HepG2 (cell line): ENCODE measurements around the gene TGFA. TPM values are rescaled to one million over a fixed set of nuclear protein-coding genes. Genes with fewer than 3 reads are reported as not detected.

Experiments used
- ATAC-seq: fragments of 200-7000 bp; cut with Tn5 transposase; 3 replicates; pipeline ENCODE4 v1.9.1; 2020; ENCODE audit warnings: mild to moderate bottlenecking, moderate library complexity
- BruUV-seq: library from RNA; stranded (reverse); fragments of 400-500 nt; replicated peaks from 2 replicates; lab custom pipeline; 2021; lab: Mats Ljungman, UMichigan
- CTCF ChIA-PET: fragments of 300-600 bp; formaldehyde crosslinking; extraction: SDS; loops from one replicate; lab custom pipeline; 2021; ENCODE audit warnings: low total read pairs, inconsistent platforms, low intra/inter-chr PET ratio; lab: Yijun Ruan, JAX
- POLR2A ChIA-PET: fragments of 350-600 bp; sonication (Branson Sonifier 250); formaldehyde crosslinking; loops from one replicate; lab custom pipeline; 2020; ENCODE audit warnings: antibody characterized with exemption, inconsistent platforms; lab: Yijun Ruan, JAX
- DNase-seq: peaks from one replicate; pipeline ENCODE4 v3.0.0-alpha.2; 2015; ENCODE audit warnings: low spot score
- FAIRE-seq: peaks from 3 replicates; lab custom pipeline; 2011; peaks lifted over from hg19 to GRCh38; lab: Jason Lieb, UNC
- H2AFZ ChIP-seq: one replicate; pipeline ENCODE4 v1.6.1; 2011; ENCODE audit warnings: low read length, inconsistent platforms
- H3K27ac ChIP-seq: fragments of 300-600 bp; 3 replicates; pipeline ENCODE4 v1.8.0; 2011; ENCODE audit warnings: mixed run types, mild to moderate bottlenecking, mixed read lengths, low read length, inconsistent platforms; ENCODE audit not compliant: insufficient read depth; ENCODE audit errors: extremely low read length
- H3K27me3 ChIP-seq, 2 experiments: fragments of 200-600 bp in 1 of 2; 2 replicates in 1 of 2; 3 replicates in 1 of 2; pipeline versions ENCODE4 v1.6.0 to v1.8.0; 2011; ENCODE audit warnings: low read length in 2 of 2, mild to moderate bottlenecking in 2 of 2, moderate library complexity in 2 of 2, inconsistent platforms in 1 of 2; ENCODE audit not compliant: insufficient read depth in 2 of 2, control insufficient read depth in 1 of 2
- H3K36me3 ChIP-seq, 2 experiments: fragments of 200-600 bp in 1 of 2; replicated peaks in 1 of 2; 2 replicates in 1 of 2; 3 replicates in 1 of 2; pipeline versions ENCODE4 v1.5.1 to v1.8.0; 2011; ENCODE audit warnings: low read length in 2 of 2, inconsistent platforms in 1 of 2; ENCODE audit not compliant: insufficient read depth in 2 of 2, control insufficient read depth in 1 of 2
- H3K4me1 ChIP-seq: 2 replicates; pipeline ENCODE4 v1.5.1; 2012; ENCODE audit warnings: low read length, inconsistent platforms; ENCODE audit not compliant: insufficient read depth
- H3K4me2 ChIP-seq: 2 replicates; pipeline ENCODE4 v1.6.0; 2011; ENCODE audit warnings: low read depth, low read length, inconsistent platforms
- H3K4me3 ChIP-seq, 3 experiments: fragments of 200-600 bp in 1 of 3; sonication (generic), shearing (Covaris generic) in 1 of 3; replicated peaks in 1 of 3; 2 replicates each; pipeline ENCODE4 v1.5.1; 2011 to 2016; ENCODE audit warnings: low read length in 3 of 3, inconsistent platforms in 2 of 3, low read depth in 2 of 3, mild to moderate bottlenecking in 2 of 3, control low read depth in 1 of 3, mixed read lengths in 1 of 3; ENCODE audit not compliant: insufficient read depth in 1 of 3
- H3K79me2 ChIP-seq: one replicate; pipeline ENCODE4 v1.6.1; 2011; ENCODE audit warnings: low read length, inconsistent platforms; ENCODE audit not compliant: insufficient read depth
- H3K9ac ChIP-seq: 2 replicates; pipeline ENCODE4 v1.6.0; 2011; ENCODE audit warnings: mild to moderate bottlenecking, low read depth, low read length, inconsistent platforms; ENCODE audit not compliant: insufficient read depth
- H3K9me3 ChIP-seq: 2 replicates; pipeline ENCODE4 v1.5.1; 2012; ENCODE audit warnings: mild to moderate bottlenecking, low read length
- H4K20me1 ChIP-seq: 2 replicates; pipeline ENCODE4 v1.6.0; 2011; ENCODE audit warnings: inconsistent platforms, mild to moderate bottlenecking, low read length, moderate library complexity; ENCODE audit not compliant: insufficient read depth
- E2F2 ChIP-seq: sonication (generic); formaldehyde crosslinking; IDR thresholded peaks from 2 replicates; pipeline ENCODE4 v1.4.0; 2020; ENCODE audit warnings: missing genetic modification reagents, borderline replicate concordance
- ELK4 ChIP-seq: sonication (generic); formaldehyde crosslinking; IDR thresholded peaks from 2 replicates; pipeline ENCODE4 v1.9.0; 2021; ENCODE audit warnings: missing genetic modification reagents, borderline replicate concordance
- ESRRA ChIP-seq: sonication (generic); formaldehyde crosslinking; IDR thresholded peaks from 2 replicates; pipeline ENCODE4 v1.5.1; 2020; ENCODE audit warnings: mild to moderate bottlenecking, low read depth, missing genetic modification reagents
- GATAD2A ChIP-seq: IDR thresholded peaks from 2 replicates; pipeline ENCODE4 v1.6.1; 2016
- LCORL ChIP-seq, 2 experiments: fragments of 450-650 bp in 1 of 2; sonication (generic) in 1 of 2; formaldehyde crosslinking in 1 of 2; IDR thresholded peaks; 2 replicates each; pipeline versions ENCODE4 v1.5.0 to v1.6.1; 2017 to 2020; ENCODE audit warnings: antibody characterized with exemption in 1 of 2, missing genetic modification reagents in 1 of 2
- NFE2L2 ChIP-seq: fragments of 150-350 bp; IDR thresholded peaks from 2 replicates; pipeline ENCODE4 v1.6.1; 2014; ENCODE audit warnings: low read length
- SOX13 ChIP-seq, 3 experiments: fragments of 450-650 bp in 1 of 3; sonication (generic) in 1 of 3; formaldehyde crosslinking in 1 of 3; IDR thresholded peaks in 2 of 3; conservative IDR thresholded peaks in 1 of 3; 2 replicates each; pipeline versions ENCODE4 v1.5.0 to v1.6.1; 2016 to 2020; ENCODE audit warnings: antibody characterized with exemption in 1 of 3, mild to moderate bottlenecking in 1 of 3, missing compliant biosample characterization in 1 of 3, missing genetic modification reagents in 1 of 3, moderate library complexity in 1 of 3
- SOX6 ChIP-seq, 2 experiments: fragments of 450-650 bp in 1 of 2; sonication (generic) in 1 of 2; formaldehyde crosslinking in 1 of 2; IDR thresholded peaks; 2 replicates each; pipeline versions ENCODE4 v1.4.0 to v1.6.1; 2017 to 2020; ENCODE audit warnings: antibody characterized with exemption in 1 of 2, mild to moderate bottlenecking in 1 of 2, missing genetic modification reagents in 1 of 2
- SP5 ChIP-seq: IDR thresholded peaks from 2 replicates; pipeline ENCODE4 v1.6.1; 2016; ENCODE audit warnings: low read depth, borderline replicate concordance
- SRF ChIP-seq: IDR thresholded peaks from 2 replicates; pipeline ENCODE4 v1.6.1; 2011; ENCODE audit warnings: mild to moderate bottlenecking, low read depth, low read length, moderate library complexity
- ZBTB3 ChIP-seq: sonication (generic); formaldehyde crosslinking; IDR thresholded peaks from 2 replicates; pipeline ENCODE4 v1.4.0; 2020; ENCODE audit warnings: low read depth, mild to moderate bottlenecking, moderate library complexity, missing genetic modification reagents, borderline replicate concordance
- ZNF343 ChIP-seq: sonication (generic); formaldehyde crosslinking; IDR thresholded peaks from 2 replicates; pipeline ENCODE4 v1.4.0; 2020; ENCODE audit warnings: mild to moderate bottlenecking, missing genetic modification reagents
- ZNF513 ChIP-seq: sonication (generic); formaldehyde crosslinking; conservative IDR thresholded peaks from 2 replicates; pipeline ENCODE4 v1.5.0; 2020; ENCODE audit warnings: missing genetic modification reagents
- WGBS: methylation state at CpG from one replicate; pipeline ENCODE4 v1.1.6; 2017; ENCODE audit warnings: low lambda C conversion rate; 5-methylcytosine and 5-hydroxymethylcytosine counted together
- in situ Hi-C: cut with HindIII; loops from 2 replicates; pipeline ENCODE4 v1.10.0; 2017; ENCODE audit warnings: low pct_unique_long_range_greater_than_20kb; ENCODE audit not compliant: extremely low pct_ligation_motif_present
- intact Hi-C: fragments of 100-400 bp; cut with micrococcal nuclease; formaldehyde crosslinking; loops from one replicate; pipeline ENCODE4 v1.10.0; 2022; ENCODE audit not compliant: unreplicated experiment
- polyA plus RNA-seq, 8 experiments: library from polyadenylated mRNA; depleted of rRNA in 3 of 8; stranded (reverse) in 7 of 8; unstranded in 1 of 8; fragments of >200 nt; fragmentation: Illumina TruSeq in 4 of 8; extraction: Trizol in 4 of 8; gene quantifications; 2 replicates each; pipeline versions ENCODE4 v1.2.1 to v1.2.3, GENCODE V29; 2011 to 2016; ENCODE audit warnings: low read depth in 4 of 8, missing spikeins in 1 of 8, mixed read lengths in 1 of 8; ENCODE audit not compliant: insufficient read depth in 1 of 8
- total RNA-seq, 5 experiments: library from RNA; depleted of rRNA; stranded (reverse); fragments of >200 nt; fragmentation: Illumina TruSeq; extraction: Trizol; gene quantifications; 2 replicates each; pipeline ENCODE4 v1.2.3, GENCODE V29; 2016; ENCODE audit warnings: low read depth in 1 of 5
- TF ChIP-seq, protein P1 (sequence below): sonication (generic); formaldehyde crosslinking; IDR thresholded peaks from 2 replicates; pipeline ENCODE4 v1.8.0; 2023; ENCODE audit warnings: mild to moderate bottlenecking, missing genetic modification reagents
- TF ChIP-seq, protein P2 (sequence below): sonication (generic); formaldehyde crosslinking; IDR thresholded peaks from 2 replicates; pipeline ENCODE4 v1.4.0; 2020; ENCODE audit warnings: missing genetic modification reagents

TGFA gene
- total and polyA plus RNA-seq, 2 of the 13 experiments (the other 11 are each of a cell fraction or from before 2014, with no cell fraction given), result 7.8 to 15.3 TPM

DNA sequence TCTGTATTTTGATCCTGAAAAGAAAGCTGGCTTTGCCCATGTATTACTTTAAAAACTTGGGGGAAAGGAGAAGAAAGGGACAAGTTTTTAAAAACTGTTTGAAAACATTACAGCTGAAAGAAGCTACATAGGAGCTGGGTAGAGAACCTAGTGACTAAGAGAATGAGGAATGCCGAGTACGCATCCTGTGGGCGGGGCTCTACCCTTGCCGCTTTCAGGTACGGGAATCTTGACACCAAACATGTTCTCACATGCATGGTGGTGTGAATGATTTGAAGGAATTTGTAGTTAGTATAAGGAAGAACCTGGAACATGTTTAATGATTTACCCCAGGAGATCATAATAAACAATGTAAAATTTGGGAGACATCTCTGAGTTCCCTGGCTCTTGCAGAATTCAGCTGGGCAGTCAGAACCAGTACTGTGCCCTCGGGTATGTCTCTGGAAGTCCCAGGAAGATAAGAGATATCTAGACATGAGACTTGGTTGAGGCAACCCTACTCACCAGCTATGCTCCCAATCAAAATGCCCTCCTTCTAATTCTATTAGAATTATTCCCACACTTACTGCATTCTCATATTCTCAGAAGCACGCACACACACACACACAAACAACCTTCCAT lies 16.5 kb upstream of the TGFA start:
- peak; percentile 48 for ATAC-seq
- peak overlapping the region; percentile 54 for H2AFZ ChIP-seq
- H3K4me2 ChIP-seq, result peak overlapping the region; percentile 48
- no peak overlapping the region for H3K4me3 ChIP-seq
- POLR2A ChIA-PET, result interaction anchor here (2.5 kb wide), 2 partner anchors 12 to 15 kb away, joined by 8 to 20 read pairs; no protein-coding TSS in a partner anchor
- H3K79me2 ChIP-seq, result no peaks in the 10 kb centered on the region
- BruUV-seq, result no TSS peak
- CTCF ChIA-PET, result no interaction called here
- in situ Hi-C loops (no loop called here), intact Hi-C loops (no loop called here)
- no peak overlapping the region for H3K9ac ChIP-seq
- H3K9me3 ChIP-seq, result no peaks in the 10 kb centered on the region
- FAIRE-seq, result no peak
- H3K36me3 ChIP-seq, result no peaks in the 10 kb centered on the region
- peaks cover 53% of the 10 kb centered on the region for H3K4me1 ChIP-seq
- peak; percentile 65 for DNase-seq
- H3K27me3 ChIP-seq, result 0 out of 5 replicates have a peak, but pooled peaks cover 0 to 4% of the 10 kb centered on the region in 2 experiments
- H3K27ac ChIP-seq, result no peak overlapping the region
- 12% methylated on average over 7 of the region's 7 CpGs for WGBS
- H4K20me1 ChIP-seq, result no peaks in the 10 kb centered on the region
- no peak for TF ChIP-seq ESRRA (CRISPR knock-in tag)
- no peak for TF ChIP-seq ZNF513 (CRISPR knock-in tag)
- TF ChIP-seq, protein P1, sequence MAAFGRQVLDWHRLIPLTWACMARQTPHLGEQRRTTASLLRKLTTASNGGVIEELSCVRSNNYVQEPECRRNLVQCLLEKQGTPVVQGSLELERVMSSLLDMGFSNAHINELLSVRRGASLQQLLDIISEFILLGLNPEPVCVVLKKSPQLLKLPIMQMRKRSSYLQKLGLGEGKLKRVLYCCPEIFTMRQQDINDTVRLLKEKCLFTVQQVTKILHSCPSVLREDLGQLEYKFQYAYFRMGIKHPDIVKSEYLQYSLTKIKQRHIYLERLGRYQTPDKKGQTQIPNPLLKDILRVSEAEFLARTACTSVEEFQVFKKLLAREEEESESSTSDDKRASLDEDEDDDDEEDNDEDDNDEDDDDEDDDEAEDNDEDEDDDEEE, result no peak
- no peak for TF ChIP-seq ELK4 (CRISPR knock-in tag)
- TF ChIP-seq SP5 (CRISPR knock-in tag), result peak; percentile 74; the same call in 1 of the 2 replicates
- TF ChIP-seq ZBTB3 (CRISPR knock-in tag), result 0 out of 2 replicates have a peak, but pooled peaks have one; percentile 29
- no peak for TF ChIP-seq SOX13 (IDR thresholded peaks at IDR 0.05)
- TF ChIP-seq SOX13 (CRISPR knock-in tag; conservative IDR thresholded peaks at IDR 0.05 in 1 of 2, IDR thresholded peaks at IDR 0.05 in 1 of 2), result peak in 1 of 2 experiments; percentile 18; a peak in 1 of 4 replicates
- TF ChIP-seq LCORL (IDR thresholded peaks at IDR 0.05), result no peak
- no peak for TF ChIP-seq LCORL (CRISPR knock-in tag; IDR thresholded peaks at IDR 0.05)
- TF ChIP-seq E2F2 (CRISPR knock-in tag), result 0 out of 2 replicates have a peak, but pooled peaks have one; percentile 21
- TF ChIP-seq GATAD2A (CRISPR knock-in tag), result 0 out of 2 replicates have a peak, but pooled peaks have one; percentile 7
- no peak for TF ChIP-seq ZNF343 (CRISPR knock-in tag)
- no peak for TF ChIP-seq SRF
- no peak for TF ChIP-seq NFE2L2
- no peak for TF ChIP-seq SOX6 (IDR thresholded peaks at IDR 0.05)
- no peak for TF ChIP-seq SOX6 (CRISPR knock-in tag; IDR thresholded peaks at IDR 0.05)
- TF ChIP-seq, protein P2, sequence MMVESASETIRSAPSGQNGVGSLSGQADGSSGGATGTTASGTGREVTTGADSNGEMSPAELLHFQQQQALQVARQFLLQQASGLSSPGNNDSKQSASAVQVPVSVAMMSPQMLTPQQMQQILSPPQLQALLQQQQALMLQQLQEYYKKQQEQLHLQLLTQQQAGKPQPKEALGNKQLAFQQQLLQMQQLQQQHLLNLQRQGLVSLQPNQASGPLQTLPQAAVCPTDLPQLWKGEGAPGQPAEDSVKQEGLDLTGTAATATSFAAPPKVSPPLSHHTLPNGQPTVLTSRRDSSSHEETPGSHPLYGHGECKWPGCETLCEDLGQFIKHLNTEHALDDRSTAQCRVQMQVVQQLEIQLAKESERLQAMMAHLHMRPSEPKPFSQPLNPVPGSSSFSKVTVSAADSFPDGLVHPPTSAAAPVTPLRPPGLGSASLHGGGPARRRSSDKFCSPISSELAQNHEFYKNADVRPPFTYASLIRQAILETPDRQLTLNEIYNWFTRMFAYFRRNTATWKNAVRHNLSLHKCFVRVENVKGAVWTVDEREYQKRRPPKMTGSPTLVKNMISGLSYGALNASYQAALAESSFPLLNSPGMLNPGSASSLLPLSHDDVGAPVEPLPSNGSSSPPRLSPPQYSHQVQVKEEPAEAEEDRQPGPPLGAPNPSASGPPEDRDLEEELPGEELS (CRISPR knock-in tag), result no peak
